ENCODE measurements around the gene SYT1.

GRCh38 chr12:78870539-78870938 is 6.0 kb downstream of the SYT1 start:
- TF ChIP-seq POLR2A (IDR thresholded peaks at IDR 0.05), result no peak
- TF ChIP-seq, protein P1, sequence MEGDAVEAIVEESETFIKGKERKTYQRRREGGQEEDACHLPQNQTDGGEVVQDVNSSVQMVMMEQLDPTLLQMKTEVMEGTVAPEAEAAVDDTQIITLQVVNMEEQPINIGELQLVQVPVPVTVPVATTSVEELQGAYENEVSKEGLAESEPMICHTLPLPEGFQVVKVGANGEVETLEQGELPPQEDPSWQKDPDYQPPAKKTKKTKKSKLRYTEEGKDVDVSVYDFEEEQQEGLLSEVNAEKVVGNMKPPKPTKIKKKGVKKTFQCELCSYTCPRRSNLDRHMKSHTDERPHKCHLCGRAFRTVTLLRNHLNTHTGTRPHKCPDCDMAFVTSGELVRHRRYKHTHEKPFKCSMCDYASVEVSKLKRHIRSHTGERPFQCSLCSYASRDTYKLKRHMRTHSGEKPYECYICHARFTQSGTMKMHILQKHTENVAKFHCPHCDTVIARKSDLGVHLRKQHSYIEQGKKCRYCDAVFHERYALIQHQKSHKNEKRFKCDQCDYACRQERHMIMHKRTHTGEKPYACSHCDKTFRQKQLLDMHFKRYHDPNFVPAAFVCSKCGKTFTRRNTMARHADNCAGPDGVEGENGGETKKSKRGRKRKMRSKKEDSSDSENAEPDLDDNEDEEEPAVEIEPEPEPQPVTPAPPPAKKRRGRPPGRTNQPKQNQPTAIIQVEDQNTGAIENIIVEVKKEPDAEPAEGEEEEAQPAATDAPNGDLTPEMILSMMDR (IDR thresholded peaks at IDR 0.05), result no peak

All from Peyer's patch (tissue), 4 donors.